SK-N-SH (cell line): Measurements from ENCODE around the gene PCDH20.

Experiments
- FOSL2 ChIP-seq: IDR thresholded peaks from 2 replicates; pipeline ENCODE4 v1.4.0; 2012; ENCODE audit warnings: low read depth, mild to moderate bottlenecking, moderate library complexity, borderline replicate concordance
- MXI1 ChIP-seq: IDR thresholded peaks from 2 replicates; pipeline ENCODE4 v1.6.1; 2012; ENCODE audit warnings: mild to moderate bottlenecking, low read depth, low read length, improper control_type of control experiment
- POLR2AphosphoS5 ChIP-seq: IDR thresholded peaks from 2 replicates; pipeline ENCODE4 v1.6.1; 2012; ENCODE audit warnings: low read depth, low read length
- TF ChIP-seq, protein P1 (sequence below): fragments of 200-600 bp; sonication (generic); IDR thresholded peaks from 2 replicates; pipeline ENCODE4 v1.6.1; 2017; ENCODE audit warnings: antibody characterized with exemption, mild to moderate bottlenecking, moderate library complexity

DNA sequence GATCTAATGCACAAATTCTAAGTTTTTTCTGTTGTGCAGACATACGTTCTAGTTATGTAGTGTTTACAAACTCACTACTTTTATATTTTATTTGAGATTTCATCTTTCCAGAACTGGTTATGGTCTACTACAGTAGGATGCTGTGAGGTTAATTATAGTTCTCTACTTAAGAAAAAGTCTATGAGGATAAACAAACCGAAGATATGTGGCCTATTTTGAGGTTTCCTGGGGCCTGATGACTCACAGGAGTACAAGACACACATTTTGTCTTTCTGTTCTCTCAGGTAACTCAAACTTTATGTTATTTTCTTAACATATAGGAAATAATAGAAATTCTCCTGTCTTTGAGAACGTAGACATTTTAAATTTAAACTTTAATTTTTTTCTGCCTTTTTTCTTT lies 45.1 kb downstream of the PCDH20 start:
- TF ChIP-seq, protein P1, sequence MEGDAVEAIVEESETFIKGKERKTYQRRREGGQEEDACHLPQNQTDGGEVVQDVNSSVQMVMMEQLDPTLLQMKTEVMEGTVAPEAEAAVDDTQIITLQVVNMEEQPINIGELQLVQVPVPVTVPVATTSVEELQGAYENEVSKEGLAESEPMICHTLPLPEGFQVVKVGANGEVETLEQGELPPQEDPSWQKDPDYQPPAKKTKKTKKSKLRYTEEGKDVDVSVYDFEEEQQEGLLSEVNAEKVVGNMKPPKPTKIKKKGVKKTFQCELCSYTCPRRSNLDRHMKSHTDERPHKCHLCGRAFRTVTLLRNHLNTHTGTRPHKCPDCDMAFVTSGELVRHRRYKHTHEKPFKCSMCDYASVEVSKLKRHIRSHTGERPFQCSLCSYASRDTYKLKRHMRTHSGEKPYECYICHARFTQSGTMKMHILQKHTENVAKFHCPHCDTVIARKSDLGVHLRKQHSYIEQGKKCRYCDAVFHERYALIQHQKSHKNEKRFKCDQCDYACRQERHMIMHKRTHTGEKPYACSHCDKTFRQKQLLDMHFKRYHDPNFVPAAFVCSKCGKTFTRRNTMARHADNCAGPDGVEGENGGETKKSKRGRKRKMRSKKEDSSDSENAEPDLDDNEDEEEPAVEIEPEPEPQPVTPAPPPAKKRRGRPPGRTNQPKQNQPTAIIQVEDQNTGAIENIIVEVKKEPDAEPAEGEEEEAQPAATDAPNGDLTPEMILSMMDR = no peak
- TF ChIP-seq POLR2AphosphoS5 = no peak
- no peak for TF ChIP-seq MXI1
- TF ChIP-seq FOSL2 = no peak
